ENCODE results near the gene TMEM187.

TMEM187 gene

DNA sequence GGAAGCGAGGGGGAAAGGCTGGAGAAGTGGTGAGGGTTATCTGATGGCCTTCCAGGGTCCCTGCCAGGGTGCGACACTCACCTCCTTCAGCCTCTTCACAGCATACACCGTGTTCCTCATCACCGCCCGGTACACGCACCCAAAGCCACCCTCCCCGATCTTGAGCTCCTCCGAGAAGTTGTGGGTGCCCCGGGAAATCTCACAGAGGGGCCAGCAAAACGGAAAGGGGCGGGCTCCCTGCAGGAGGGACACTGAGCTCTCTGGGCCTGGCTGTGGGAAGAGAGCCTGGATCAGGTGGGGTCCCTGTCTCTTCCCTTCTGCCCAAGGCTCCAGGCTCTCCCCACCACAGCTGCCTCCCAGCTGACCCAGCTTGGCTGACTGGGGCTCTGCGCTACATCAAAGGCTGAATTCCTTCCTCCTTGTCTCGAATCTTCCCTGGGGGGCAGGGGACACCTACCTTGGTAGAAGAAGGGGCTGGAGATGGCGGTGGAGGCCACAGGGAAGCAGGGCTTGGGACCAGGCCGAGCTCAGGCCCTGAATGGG lies 46.0 kb downstream of the TMEM187 start:
- TF ChIP-seq CREB1 (IDR thresholded peaks at IDR 0.05; ENCODE audit: low read depth) = no peak
- no peak for TF ChIP-seq YY1 (IDR thresholded peaks at IDR 0.05; ENCODE audit: low read depth)
- no peak for TF ChIP-seq RAD21 (IDR thresholded peaks at IDR 0.05; ENCODE audit: low read depth)
- TF ChIP-seq TAF1 (IDR thresholded peaks at IDR 0.05; ENCODE audit: low read depth) = no peak
- no peak for TF ChIP-seq ZBTB7A (IDR thresholded peaks at IDR 0.05; ENCODE audit: low read depth)
- TF ChIP-seq EP300 (IDR thresholded peaks at IDR 0.05; ENCODE audit: borderline replicate concordance) = no peak
- no peak for TF ChIP-seq TCF12 (IDR thresholded peaks at IDR 0.05; ENCODE audit: low read depth)
- no peak for TF ChIP-seq EGR1 (IDR thresholded peaks at IDR 0.05)
- TF ChIP-seq, protein P1, sequence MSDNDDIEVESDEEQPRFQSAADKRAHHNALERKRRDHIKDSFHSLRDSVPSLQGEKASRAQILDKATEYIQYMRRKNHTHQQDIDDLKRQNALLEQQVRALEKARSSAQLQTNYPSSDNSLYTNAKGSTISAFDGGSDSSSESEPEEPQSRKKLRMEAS (IDR thresholded peaks at IDR 0.05) = no peak
- no peak for TF ChIP-seq TEAD4 (IDR thresholded peaks at IDR 0.05)
- TF ChIP-seq, protein P2, sequence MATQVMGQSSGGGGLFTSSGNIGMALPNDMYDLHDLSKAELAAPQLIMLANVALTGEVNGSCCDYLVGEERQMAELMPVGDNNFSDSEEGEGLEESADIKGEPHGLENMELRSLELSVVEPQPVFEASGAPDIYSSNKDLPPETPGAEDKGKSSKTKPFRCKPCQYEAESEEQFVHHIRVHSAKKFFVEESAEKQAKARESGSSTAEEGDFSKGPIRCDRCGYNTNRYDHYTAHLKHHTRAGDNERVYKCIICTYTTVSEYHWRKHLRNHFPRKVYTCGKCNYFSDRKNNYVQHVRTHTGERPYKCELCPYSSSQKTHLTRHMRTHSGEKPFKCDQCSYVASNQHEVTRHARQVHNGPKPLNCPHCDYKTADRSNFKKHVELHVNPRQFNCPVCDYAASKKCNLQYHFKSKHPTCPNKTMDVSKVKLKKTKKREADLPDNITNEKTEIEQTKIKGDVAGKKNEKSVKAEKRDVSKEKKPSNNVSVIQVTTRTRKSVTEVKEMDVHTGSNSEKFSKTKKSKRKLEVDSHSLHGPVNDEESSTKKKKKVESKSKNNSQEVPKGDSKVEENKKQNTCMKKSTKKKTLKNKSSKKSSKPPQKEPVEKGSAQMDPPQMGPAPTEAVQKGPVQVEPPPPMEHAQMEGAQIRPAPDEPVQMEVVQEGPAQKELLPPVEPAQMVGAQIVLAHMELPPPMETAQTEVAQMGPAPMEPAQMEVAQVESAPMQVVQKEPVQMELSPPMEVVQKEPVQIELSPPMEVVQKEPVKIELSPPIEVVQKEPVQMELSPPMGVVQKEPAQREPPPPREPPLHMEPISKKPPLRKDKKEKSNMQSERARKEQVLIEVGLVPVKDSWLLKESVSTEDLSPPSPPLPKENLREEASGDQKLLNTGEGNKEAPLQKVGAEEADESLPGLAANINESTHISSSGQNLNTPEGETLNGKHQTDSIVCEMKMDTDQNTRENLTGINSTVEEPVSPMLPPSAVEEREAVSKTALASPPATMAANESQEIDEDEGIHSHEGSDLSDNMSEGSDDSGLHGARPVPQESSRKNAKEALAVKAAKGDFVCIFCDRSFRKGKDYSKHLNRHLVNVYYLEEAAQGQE (IDR thresholded peaks at IDR 0.05; ENCODE audit: low read depth) = no peak
- no peak for TF ChIP-seq FOXM1 (IDR thresholded peaks at IDR 0.05; ENCODE audit: borderline replicate concordance, low read depth)
- TF ChIP-seq CEBPB (IDR thresholded peaks at IDR 0.05) = no peak
- TF ChIP-seq NFIC (IDR thresholded peaks at IDR 0.05) = no peak
- TF ChIP-seq, protein P3, sequence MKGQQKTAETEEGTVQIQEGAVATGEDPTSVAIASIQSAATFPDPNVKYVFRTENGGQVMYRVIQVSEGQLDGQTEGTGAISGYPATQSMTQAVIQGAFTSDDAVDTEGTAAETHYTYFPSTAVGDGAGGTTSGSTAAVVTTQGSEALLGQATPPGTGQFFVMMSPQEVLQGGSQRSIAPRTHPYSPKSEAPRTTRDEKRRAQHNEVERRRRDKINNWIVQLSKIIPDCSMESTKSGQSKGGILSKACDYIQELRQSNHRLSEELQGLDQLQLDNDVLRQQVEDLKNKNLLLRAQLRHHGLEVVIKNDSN (IDR thresholded peaks at IDR 0.05) = no peak

DNA sequence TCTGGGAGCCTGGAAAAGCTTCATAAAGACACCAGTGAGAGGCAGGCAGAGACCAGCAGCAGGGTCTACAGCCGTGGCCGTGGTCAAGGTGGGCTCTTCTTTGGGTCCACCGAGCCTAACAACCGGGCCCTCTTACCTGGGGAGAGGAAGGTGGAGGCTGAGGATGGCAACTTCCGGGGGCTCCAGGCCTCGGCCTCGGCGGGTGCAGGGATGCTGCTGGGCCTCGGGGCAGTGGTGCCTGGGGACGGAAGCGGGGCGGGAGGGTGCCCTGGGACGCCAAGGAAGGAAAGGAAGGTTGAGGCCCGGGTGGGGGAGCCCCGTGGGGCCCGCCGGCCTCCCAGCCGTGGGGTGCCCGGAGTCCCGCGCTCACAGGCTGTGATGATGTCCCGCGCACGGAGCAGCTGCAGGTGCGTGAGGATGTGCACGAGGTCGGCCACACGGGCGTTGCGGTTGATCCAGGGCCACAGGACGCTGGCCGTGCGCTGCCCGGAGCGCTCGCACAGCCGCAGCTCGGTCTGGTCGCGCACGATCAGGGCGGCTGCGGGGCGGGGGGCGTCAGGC lies 46.6 kb downstream of the TMEM187 start:
- TF ChIP-seq FOXM1 (IDR thresholded peaks at IDR 0.05; ENCODE audit: borderline replicate concordance, low read depth) = no peak
- no peak for TF ChIP-seq RAD21 (IDR thresholded peaks at IDR 0.05; ENCODE audit: low read depth)
- no peak for TF ChIP-seq YY1 (IDR thresholded peaks at IDR 0.05; ENCODE audit: low read depth)
- TF ChIP-seq TAF1 (IDR thresholded peaks at IDR 0.05; ENCODE audit: low read depth) = no peak
- TF ChIP-seq NFIC (IDR thresholded peaks at IDR 0.05) = no peak
- TF ChIP-seq ZBTB7A (IDR thresholded peaks at IDR 0.05; ENCODE audit: low read depth) = no peak
- TF ChIP-seq, protein P1 (IDR thresholded peaks at IDR 0.05) = no peak
- TF ChIP-seq, protein P3 (IDR thresholded peaks at IDR 0.05) = no peak
- TF ChIP-seq, protein P2 (IDR thresholded peaks at IDR 0.05; ENCODE audit: low read depth) = no peak
- no peak for TF ChIP-seq CEBPB (IDR thresholded peaks at IDR 0.05)

DNA sequence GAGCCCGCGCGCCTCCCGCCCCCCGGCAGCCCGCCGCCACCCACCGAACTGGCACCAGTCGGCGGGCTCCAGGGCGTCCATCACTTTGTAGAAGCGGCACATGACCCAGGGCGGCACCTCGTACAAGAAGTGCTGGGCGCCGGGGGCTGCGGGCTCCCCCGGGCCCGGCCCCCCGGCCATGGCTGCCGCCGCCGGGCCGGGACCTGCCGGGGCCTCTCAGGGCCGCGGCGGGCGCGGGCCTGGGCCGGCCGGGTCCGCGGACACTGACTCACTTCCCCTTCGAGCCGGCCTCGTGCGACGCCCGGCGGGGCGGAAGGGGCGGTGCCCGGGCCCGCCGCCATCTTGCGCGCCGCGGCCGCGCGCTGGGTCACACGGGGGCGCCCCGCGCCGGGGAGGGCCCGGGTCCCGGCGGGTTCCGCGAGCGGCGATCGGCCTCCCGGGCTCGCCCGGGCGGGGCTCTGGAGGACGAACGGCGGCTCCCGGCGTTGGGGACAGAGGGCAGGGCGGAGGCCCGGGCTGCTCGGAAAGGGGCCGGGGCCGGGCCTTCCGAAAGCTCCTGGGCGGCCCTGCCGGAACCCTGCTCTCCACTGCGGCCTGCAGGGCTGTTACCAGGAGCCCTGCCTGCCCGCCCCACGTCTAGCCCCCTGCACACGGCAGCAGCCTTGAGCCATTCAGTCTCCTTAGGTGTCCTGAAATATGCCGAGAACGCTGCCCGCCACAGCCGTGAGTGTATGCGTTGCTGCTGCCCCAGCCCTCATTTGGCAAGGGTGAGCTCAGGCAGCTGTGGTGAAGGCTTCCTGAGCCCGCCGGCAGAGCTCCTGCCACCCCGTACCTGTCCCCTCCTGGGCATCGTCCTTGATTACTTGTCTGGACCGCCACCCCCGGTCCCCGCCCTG lies 47.3 kb downstream of the TMEM187 start, which contains the start of gene IRAK1:
Gene IRAK1, minus strand, starts transcription at position 270 of the 896 bp plus-strand sequence. Its CDS starts 90 bp downstream, at position 180.
- peak; percentile 74 for TF ChIP-seq YY1 (IDR thresholded peaks at IDR 0.05; ENCODE audit: low read depth)
- TF ChIP-seq, protein P1 (IDR thresholded peaks at IDR 0.05) = peak; percentile 24; the same call in 1 of the 2 replicates
- TF ChIP-seq EP300 (IDR thresholded peaks at IDR 0.05; ENCODE audit: borderline replicate concordance) = no peak
- no peak for TF ChIP-seq CEBPB (IDR thresholded peaks at IDR 0.05)

DNA sequence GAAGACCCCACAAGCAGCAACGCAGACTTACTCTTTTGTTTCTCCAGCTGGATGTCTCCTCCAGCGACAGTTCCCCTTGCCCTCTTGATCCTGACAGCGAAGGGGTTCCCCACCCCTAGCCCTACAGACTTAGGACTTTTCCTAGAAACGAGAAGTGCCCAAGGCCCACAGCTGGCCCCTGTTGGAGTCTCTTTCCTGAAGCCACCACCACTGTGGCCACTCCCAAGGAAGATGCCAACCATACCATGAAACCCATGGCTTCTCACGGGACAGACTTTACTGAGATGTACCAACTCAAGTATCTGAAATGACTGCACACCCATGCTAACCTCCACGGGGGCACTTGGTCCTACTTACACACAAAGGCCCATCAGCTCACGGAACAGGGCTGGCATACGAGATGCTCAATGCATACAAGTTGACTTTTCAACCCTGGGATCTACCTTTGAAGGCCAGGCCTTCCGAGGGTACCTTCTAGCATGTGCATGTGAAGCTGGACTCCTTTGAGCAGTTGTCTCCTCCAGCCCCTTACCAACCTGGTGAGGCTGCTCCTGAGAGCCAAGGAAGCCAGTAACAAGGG lies 48.1 kb downstream of the TMEM187 start:
- no peak for TF ChIP-seq TCF12 (IDR thresholded peaks at IDR 0.05; ENCODE audit: low read depth)
- TF ChIP-seq ZBTB7A (IDR thresholded peaks at IDR 0.05; ENCODE audit: low read depth) = no peak
- TF ChIP-seq YY1 (IDR thresholded peaks at IDR 0.05; ENCODE audit: low read depth) = no peak
- TF ChIP-seq, protein P2 (IDR thresholded peaks at IDR 0.05; ENCODE audit: low read depth) = no peak
- no peak for TF ChIP-seq EP300 (IDR thresholded peaks at IDR 0.05; ENCODE audit: borderline replicate concordance)
- no peak for TF ChIP-seq TEAD4 (IDR thresholded peaks at IDR 0.05)
- TF ChIP-seq EGR1 (IDR thresholded peaks at IDR 0.05) = no peak
- no peak for TF ChIP-seq CREB1 (IDR thresholded peaks at IDR 0.05; ENCODE audit: low read depth)
- no peak for TF ChIP-seq NFIC (IDR thresholded peaks at IDR 0.05)
- TF ChIP-seq, protein P1 (IDR thresholded peaks at IDR 0.05) = no peak
- TF ChIP-seq CEBPB (IDR thresholded peaks at IDR 0.05) = no peak
- TF ChIP-seq RAD21 (IDR thresholded peaks at IDR 0.05; ENCODE audit: low read depth) = no peak
- TF ChIP-seq FOXM1 (IDR thresholded peaks at IDR 0.05; ENCODE audit: borderline replicate concordance, low read depth) = no peak
- TF ChIP-seq TAF1 (IDR thresholded peaks at IDR 0.05; ENCODE audit: low read depth) = no peak
- TF ChIP-seq, protein P3 (IDR thresholded peaks at IDR 0.05) = no peak
